GM12878 (cell line): Measurements from ENCODE around the gene EXOC3L4. TPM values are rescaled to one million over a fixed set of nuclear protein-coding genes. Genes with fewer than 3 reads are reported as not detected.
A peak's percentile ranks its signal among the peaks of the same experiment; 100 is the strongest.

Experiments used
- ATAC-seq: fragments of 200-7000 bp; cut with Tn5 transposase; 3 replicates; pipeline ENCODE4 v1.9.1; 2020; ENCODE audit warnings: mild to moderate bottlenecking, moderate library complexity
- BruUV-seq: library from RNA; stranded (reverse); fragments of 400-500 nt; replicated peaks from 2 replicates; lab custom pipeline; 2021; lab: Mats Ljungman, UMichigan
- CTCF ChIA-PET: fragments of 300-600 bp; sonication (Branson Sonifier 250); formaldehyde crosslinking; extraction: SDS; loops from one replicate; lab custom pipeline; 2021; ENCODE audit warnings: inconsistent platforms; lab: Yijun Ruan, JAX
- POLR2A ChIA-PET: fragments of 350-600 bp; formaldehyde crosslinking; extraction: SDS; loops from one replicate; lab custom pipeline; 2021; ENCODE audit warnings: inconsistent platforms; lab: Charles Lee
- RAD21 ChIA-PET: fragments of 300-600 bp; sonication (Branson Sonifier 250); formaldehyde crosslinking; loops from one replicate; lab custom pipeline; 2023; ENCODE audit warnings: antibody characterized with exemption; ENCODE audit not compliant: unreplicated experiment; lab: Charles Lee
- SMC1A ChIA-PET: fragments of 300-600 bp; sonication (Branson Sonifier 250); formaldehyde crosslinking; loops from one replicate; lab custom pipeline; 2023; ENCODE audit not compliant: unreplicated experiment, uncharacterized antibody; lab: Charles Lee
- DNase-seq: peaks from one replicate; pipeline ENCODE4 v3.0.0-alpha.2; 2011; ENCODE audit warnings: low read depth, low spot score
- FAIRE-seq: peaks from 3 replicates; lab custom pipeline; 2011; peaks lifted over from hg19 to GRCh38; lab: Jason Lieb, UNC
- H2AFZ ChIP-seq: 2 replicates; pipeline ENCODE4 v1.6.0; 2011; ENCODE audit warnings: low read depth, low read length, control low read depth; ENCODE audit not compliant: control insufficient read depth
- H3K27ac ChIP-seq: 2 replicates; pipeline ENCODE4 v1.5.1; 2011; ENCODE audit warnings: control low read depth; ENCODE audit not compliant: control insufficient read depth, insufficient read depth
- H3K27me3 ChIP-seq, 2 experiments: replicated peaks in 1 of 2; 2 replicates each; pipeline versions ENCODE4 v1.6.0 to v1.6.1; 2011; ENCODE audit warnings: low read length in 1 of 2; ENCODE audit not compliant: control insufficient read depth in 2 of 2, insufficient read depth in 2 of 2
- H3K36me3 ChIP-seq, 2 experiments: 2 replicates each; pipeline ENCODE4 v1.5.1; 2011; ENCODE audit warnings: low read length in 1 of 2; ENCODE audit not compliant: control insufficient read depth in 2 of 2, insufficient read depth in 2 of 2
- H3K4me1 ChIP-seq: 2 replicates; pipeline ENCODE4 v1.6.1; 2011; ENCODE audit warnings: mild to moderate bottlenecking, low read length, moderate library complexity, mixed read lengths; ENCODE audit not compliant: control insufficient read depth, insufficient read depth
- H3K4me2 ChIP-seq: 2 replicates; pipeline ENCODE4 v1.6.0; 2011; ENCODE audit warnings: control low read depth; ENCODE audit not compliant: control insufficient read depth, insufficient read depth
- H3K4me3 ChIP-seq: fragments of 200-600 bp; sonication (generic); 2 replicates; pipeline ENCODE4 v1.5.1; 2016
- H3K79me2 ChIP-seq: 2 replicates; pipeline ENCODE4 v1.6.0; 2011; ENCODE audit warnings: low read length; ENCODE audit not compliant: control insufficient read depth, insufficient read depth
- H3K9ac ChIP-seq: 2 replicates; pipeline ENCODE4 v1.8.0; 2011; ENCODE audit warnings: low read length, control low read depth, mixed read lengths; ENCODE audit not compliant: control insufficient read depth, insufficient read depth
- H3K9me3 ChIP-seq: replicated peaks from 3 replicates; pipeline ENCODE4 v1.5.1; 2011; ENCODE audit warnings: mild to moderate bottlenecking, low read length; ENCODE audit not compliant: control insufficient read depth, insufficient read depth
- H4K20me1 ChIP-seq: 2 replicates; pipeline ENCODE4 v1.6.0; 2011; ENCODE audit not compliant: control insufficient read depth, insufficient read depth
- BHLHE40 ChIP-seq, 2 experiments: fragments of 450-650 bp in 1 of 2; IDR thresholded peaks; 2 replicates each; pipeline ENCODE4 v1.6.1; 2011 to 2017; ENCODE audit warnings: low read depth in 2 of 2, borderline replicate concordance in 1 of 2, improper control_type of control experiment in 1 of 2, low read length in 1 of 2, mild to moderate bottlenecking in 1 of 2
- BMI1 ChIP-seq: fragments of 450-650 bp; IDR thresholded peaks from 2 replicates; pipeline ENCODE4 v1.6.1; 2016; ENCODE audit warnings: mild to moderate bottlenecking, moderate library complexity, borderline replicate concordance
- CHD4 ChIP-seq: fragments of 200-600 bp; sonication (generic); IDR thresholded peaks from 2 replicates; pipeline ENCODE4 v1.6.1; 2016; ENCODE audit warnings: mild to moderate bottlenecking
- EGR1 ChIP-seq, 2 experiments: IDR thresholded peaks; 1 replicate in 1 of 2; 2 replicates in 1 of 2; pipeline ENCODE4 v1.6.1; 2011 to 2012; ENCODE audit warnings: low read depth in 2 of 2, low read length in 2 of 2, borderline replicate concordance in 1 of 2, mild to moderate bottlenecking in 1 of 2, moderate library complexity in 1 of 2
- LARP7 ChIP-seq: fragments of 450-650 bp; IDR thresholded peaks from 2 replicates; pipeline ENCODE4 v1.6.1; 2017; ENCODE audit warnings: mild to moderate bottlenecking
- MXI1 ChIP-seq: fragments of 150-350 bp; IDR thresholded peaks from 2 replicates; pipeline ENCODE4 v1.6.1; 2011; ENCODE audit warnings: low read depth, mild to moderate bottlenecking, inconsistent platforms, low read length, improper control_type of control experiment
- NR2F1 ChIP-seq: fragments of 450-650 bp; conservative IDR thresholded peaks from 2 replicates; pipeline ENCODE4 v1.6.1; 2017; ENCODE audit warnings: mild to moderate bottlenecking
- PAX5 ChIP-seq: IDR thresholded peaks from 2 replicates; pipeline ENCODE4 v1.6.1; 2011; ENCODE audit warnings: low read depth, low read length, borderline replicate concordance
- REST ChIP-seq: IDR thresholded peaks from 2 replicates; pipeline ENCODE4 v1.6.1; 2012; ENCODE audit warnings: mild to moderate bottlenecking, low read depth, low read length
- RUNX3 ChIP-seq: IDR thresholded peaks from 2 replicates; pipeline ENCODE4 v1.6.1; 2012; ENCODE audit warnings: low read length, inconsistent platforms
- WGBS: methylation state at CpG from one replicate; pipeline ENCODE4 v1.1.6; 2016; ENCODE audit warnings: low lambda C conversion rate; ENCODE audit not compliant: insufficient replicate concordance, insufficient coverage; ENCODE audit errors: missing lambda C conversion rate; 5-methylcytosine and 5-hydroxymethylcytosine counted together
- in situ Hi-C: fragments of 300-500 bp; cut with MboI; formaldehyde crosslinking; loops from 9 replicates; pipeline ENCODE4 v1.14.3; 2018; ENCODE audit warnings: mixed read lengths
- intact Hi-C: fragments of 100-400 bp; cut with micrococcal nuclease; formaldehyde crosslinking; loops from one replicate; pipeline ENCODE4 v1.14.2; 2022; ENCODE audit not compliant: unreplicated experiment
- polyA plus RNA-seq, 11 experiments: library from polyadenylated mRNA; depleted of rRNA in 4 of 11; unstranded in 6 of 11; stranded (reverse) in 5 of 11; fragments of >200 nt; fragmentation: Nextera tagmentation in 4 of 11; fragmentation: Illumina TruSeq in 1 of 11; extraction: Ambion mirVana in 4 of 11; extraction: Trizol in 1 of 11; gene quantifications; 1 replicate in 1 of 11; 2 replicates in 10 of 11; pipeline versions ENCODE4 v1.2.1 to v1.2.3, GENCODE V29; 2011 to 2016; ENCODE audit warnings: inconsistent platforms in 2 of 11, missing spikeins in 2 of 11, low read depth in 1 of 11
- total RNA-seq, 4 experiments: library from RNA; depleted of rRNA in 3 of 4; stranded (reverse); fragments of >200 nt in 3 of 4; fragmentation: Illumina TruSeq in 1 of 4; extraction: Trizol in 1 of 4; gene quantifications; 2 replicates each; pipeline versions ENCODE4 v1.2.1 to v1.2.3, GENCODE V29; 2013 to 2021

EXOC3L4 gene
- total and polyA plus RNA-seq, 10 of the 15 experiments (the other 5 are each of a cell fraction or from before 2014, with no cell fraction given), result not detected

- FAIRE-seq (no peak), ATAC-seq (peak; percentile 30), DNase-seq (no peak)
- Histone ChIP-seq H4K20me1 (no peaks in the 10 kb centered on the region), H3K4me1 (peaks cover 8% of the 10 kb centered on the region), H3K27me3 (no peaks in the 10 kb centered on the region; a peak in 2 of 4 replicates), H3K36me3 (no peaks in the 10 kb centered on the region), H2AFZ (no peak overlapping the region), H3K79me2 (no peaks in the 10 kb centered on the region), H3K27ac (no peak overlapping the region), H3K4me3 (no peak overlapping the region), H3K9ac (no peak overlapping the region), H3K9me3 (no peaks in the 10 kb centered on the region), H3K4me2 (no peak overlapping the region)
- BruUV-seq, result no TSS peak
- CTCF ChIA-PET, result interaction anchor here (0.6 to 4.3 kb wide), 15 partner anchors 20 to 498 kb away, joined by 3 to 25 read pairs (median 4); partner anchors contain the start of gene EXOC3L4
- intact Hi-C loops, result no loop called here
- WGBS, result 38% methylated on average over 21 of the region's 21 CpGs
- RAD21 ChIA-PET, result interaction anchor here (0.9 to 2.3 kb wide), 12 partner anchors 12 to 381 kb away, joined by 3 to 14 read pairs (median 5); no protein-coding TSS in a partner anchor
- in situ Hi-C loops, result no loop called here
- POLR2A ChIA-PET, result no interaction called here
- SMC1A ChIA-PET, result interaction anchor here (0.7 to 2.2 kb wide), 11 partner anchors 9 to 425 kb away, joined by 3 to 7 read pairs (median 3); no protein-coding TSS in a partner anchor
- no peak for TF ChIP-seq CHD4
- peak in 1 of 2 experiments; percentile 14; a peak in 1 of 4 replicates for TF ChIP-seq BHLHE40 (IDR thresholded peaks at IDR 0.05; ENCODE audit: borderline replicate concordance in 1 of 2, low read depth in 2 of 2, low read length in 1 of 2)
- TF ChIP-seq EGR1 (IDR thresholded peaks at IDR 0.05; ENCODE audit: borderline replicate concordance in 1 of 2, low read depth in 2 of 2, low read length in 2 of 2), result 0 out of 3 replicates have a peak, but pooled peaks of 1 of the 2 experiments have one; percentile 19
- TF ChIP-seq LARP7, result no peak
- no peak for TF ChIP-seq REST
- TF ChIP-seq RUNX3, result 0 out of 2 replicates have a peak, but pooled peaks have one; percentile 20
- 0 out of 2 replicates have a peak, but pooled peaks have one; percentile 39 for TF ChIP-seq PAX5
- no peak for TF ChIP-seq BMI1
- TF ChIP-seq MXI1, result no peak
- 0 out of 2 replicates have a peak, but pooled peaks have one; percentile 14 for TF ChIP-seq NR2F1
These were observed 20.4 kb upstream of the EXOC3L4 start for GRCh38 chr14:103073876-103074728.
